ENCODE results near the gene GPR32. TPM values are rescaled to one million over a fixed set of nuclear protein-coding genes. Genes with fewer than 3 reads are reported as not detected.
"Not testable (repeated sequence)": the region's sequence is repeated elsewhere in the genome, so short reads cannot be mapped to it uniquely, and the experiment has no call there.

GPR32 gene
- total RNA-seq, 2 experiments from 2014 or later: not detected

GRCh38 chr19:50797429-50797780 lies 27.1 kb downstream of the GPR32 start:
- Mint-ChIP-seq H3K27ac (no peak overlapping the region), H3K9me3 (ENCODE audit: insufficient read depth) (no peaks in the 10 kb centered on the region)

GRCh38 chr19:50797781-50798658 lies 27.8 kb downstream of the GPR32 start:
- no peak overlapping the region for H3K4me3 Mint-ChIP-seq
- POLR2A ChIA-PET: interaction anchor here (0.6 kb wide), 1 partner anchor 73 kb away, joined by 4 read pairs; no protein-coding TSS in a partner anchor

More at GRCh38 chr19:50797429-50797780, 27.1 kb downstream of the GPR32 start:
- Mint-ChIP-seq H3K36me3 (ENCODE audit: low read depth) (peaks cover 31% of the 10 kb centered on the region), H3K4me1 (ENCODE audit: low read depth) (peaks cover 23% of the 10 kb centered on the region), H3K27me3 (ENCODE audit: low read depth) (no peaks in the 10 kb centered on the region), H3K4me3 (no peak overlapping the region)
- POLR2A ChIA-PET: interaction anchor here (0.6 kb wide), 1 partner anchor 72 kb away, joined by 4 read pairs; no protein-coding TSS in a partner anchor
- CTCF ChIA-PET: no interaction called here
- no peak for DNase-seq
- ATAC-seq: no peak

DNA sequence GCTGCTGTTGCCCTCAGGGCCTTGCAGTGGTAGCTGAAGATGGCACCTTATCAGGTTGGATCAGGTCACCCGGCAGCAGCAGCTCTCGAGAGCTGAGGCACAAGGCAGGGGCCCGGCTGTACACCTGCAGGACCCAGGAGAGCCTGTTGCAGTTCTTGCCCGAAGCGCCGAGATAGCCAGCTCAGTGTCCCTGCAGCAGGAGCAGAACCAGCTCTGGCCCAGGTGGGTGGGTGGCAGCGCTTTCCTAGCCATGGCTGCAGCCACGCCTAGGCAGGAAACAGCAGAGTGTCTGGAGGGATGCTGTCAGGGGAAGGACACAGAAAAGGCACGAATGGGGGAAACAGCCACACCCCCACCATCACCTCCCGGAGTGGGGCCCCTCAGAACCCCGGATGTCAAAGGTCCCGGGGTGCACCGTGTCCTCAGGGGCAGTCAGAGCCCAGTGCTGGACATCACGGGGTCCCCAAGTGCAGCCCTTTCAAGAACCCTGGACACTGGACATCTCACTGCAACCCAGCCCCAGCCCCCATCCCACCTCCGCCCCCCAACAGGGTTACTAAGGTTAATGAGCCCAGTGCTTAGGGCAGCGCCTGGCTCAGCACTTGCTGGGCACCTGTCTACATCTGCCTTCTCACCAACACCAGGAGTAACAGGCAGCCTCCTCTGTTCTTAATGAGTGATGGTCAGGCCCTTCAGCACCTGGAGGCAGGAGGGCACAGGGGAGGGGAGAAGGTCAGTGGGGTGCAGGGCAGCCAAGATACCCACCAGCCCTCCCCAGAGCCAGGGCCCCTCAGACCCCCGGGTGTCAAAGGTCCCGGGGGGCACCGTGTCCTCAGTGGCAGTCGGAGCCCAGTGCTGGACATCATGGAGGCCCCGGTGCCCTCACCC lies 28.6 kb downstream of the GPR32 start:
- DNase-seq (no peak), ATAC-seq (no peak)
- Mint-ChIP-seq H3K4me3 (no peak overlapping the region), H3K36me3 (ENCODE audit: low read depth) (peaks cover 42% of the 10 kb centered on the region), H3K9me3 (ENCODE audit: insufficient read depth) (no peaks in the 10 kb centered on the region), H3K27ac (no peak overlapping the region), H3K4me1 (ENCODE audit: low read depth) (peaks cover 29% of the 10 kb centered on the region), H3K27me3 (ENCODE audit: low read depth) (no peaks in the 10 kb centered on the region)
- ChIA-PET POLR2A (no interaction called here), CTCF (no interaction called here)

More at GRCh38 chr19:50797781-50798658, 27.8 kb downstream of the GPR32 start:
- H3K36me3 Mint-ChIP-seq (ENCODE audit: low read depth): peaks cover 35% of the 10 kb centered on the region
- CTCF ChIA-PET: no interaction called here
- DNase-seq: no peak
- no peak overlapping the region for H3K27ac Mint-ChIP-seq
- no peaks in the 10 kb centered on the region for H3K27me3 Mint-ChIP-seq (ENCODE audit: low read depth)
- no peak for ATAC-seq
- no peaks in the 10 kb centered on the region for H3K9me3 Mint-ChIP-seq (ENCODE audit: insufficient read depth)
- H3K4me1 Mint-ChIP-seq (ENCODE audit: low read depth): peaks cover 29% of the 10 kb centered on the region

DNA sequence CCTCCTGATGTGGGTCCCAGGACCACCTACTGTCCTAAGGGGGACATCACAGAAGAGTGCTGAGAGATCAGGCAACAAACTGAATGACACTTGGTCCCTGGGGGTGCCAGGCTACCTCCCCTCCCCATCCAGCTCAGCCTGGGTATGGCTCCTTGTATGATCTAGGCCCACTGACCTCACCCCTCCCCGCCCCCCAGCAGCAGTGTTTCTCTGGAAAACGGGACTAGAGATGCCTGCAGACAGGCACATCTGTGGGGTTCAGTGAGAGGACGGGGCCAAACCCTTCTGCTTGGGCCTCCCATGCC lies 29.2 kb downstream of the GPR32 start:
- no peaks in the 10 kb centered on the region for H3K27me3 Mint-ChIP-seq (ENCODE audit: low read depth)
- H3K4me3 Mint-ChIP-seq: no peak overlapping the region
- peaks cover 28% of the 10 kb centered on the region for H3K4me1 Mint-ChIP-seq (ENCODE audit: low read depth)
- POLR2A ChIA-PET: no interaction called here
- DNase-seq: no peak
- H3K36me3 Mint-ChIP-seq (ENCODE audit: low read depth): peaks cover 46% of the 10 kb centered on the region
- CTCF ChIA-PET: no interaction called here
- H3K27ac Mint-ChIP-seq: no peak overlapping the region
- no peak for ATAC-seq
- no peaks in the 10 kb centered on the region for H3K9me3 Mint-ChIP-seq (ENCODE audit: insufficient read depth)

DNA sequence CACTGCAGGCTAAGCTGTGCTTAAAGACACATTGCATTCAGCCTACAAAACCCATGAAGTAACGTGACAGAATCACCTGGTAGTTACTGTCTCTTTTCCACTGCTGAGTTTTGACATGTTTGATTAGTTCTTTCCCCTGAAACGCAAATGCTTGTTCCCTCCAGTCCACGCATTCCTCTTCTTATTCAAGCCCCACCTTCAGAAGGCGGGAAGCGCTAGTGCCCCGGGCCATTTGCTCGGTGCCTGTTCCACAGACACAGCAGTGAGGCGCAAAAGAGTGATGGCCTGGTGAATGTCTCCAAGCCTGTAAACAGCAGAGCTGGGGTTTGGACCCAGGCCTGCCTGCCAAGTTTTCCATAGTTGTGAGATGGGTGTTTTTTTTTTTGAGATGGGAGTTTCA lies 30.8 kb downstream of the GPR32 start:
- DNase-seq (no peak), ATAC-seq (no peak)
- no peaks in the 10 kb centered on the region for H3K9me3 Mint-ChIP-seq (ENCODE audit: insufficient read depth)
- peaks cover 40% of the 10 kb centered on the region for H3K36me3 Mint-ChIP-seq (ENCODE audit: low read depth)
- H3K4me3 Mint-ChIP-seq: no peak overlapping the region
- peaks cover 36% of the 10 kb centered on the region for H3K4me1 Mint-ChIP-seq (ENCODE audit: low read depth)
- ChIA-PET POLR2A (no interaction called here), CTCF (interaction anchor here (1.1 kb wide), 1 partner anchor 121 kb away, joined by 3 read pairs; no protein-coding TSS in a partner anchor)
- H3K27ac Mint-ChIP-seq: peak overlapping the region; percentile 13
- no peaks in the 10 kb centered on the region for H3K27me3 Mint-ChIP-seq (ENCODE audit: low read depth)

GRCh38 chr19:50803633-50804419 lies 33.6 kb downstream of the GPR32 start:
- peaks cover 37% of the 10 kb centered on the region for H3K4me1 Mint-ChIP-seq (ENCODE audit: low read depth)
- H3K27me3 Mint-ChIP-seq (ENCODE audit: low read depth): no peaks in the 10 kb centered on the region
- peak overlapping the region; percentile 99 for H3K4me3 Mint-ChIP-seq
- H3K36me3 Mint-ChIP-seq (ENCODE audit: low read depth): peaks cover 34% of the 10 kb centered on the region
- no peaks in the 10 kb centered on the region for H3K9me3 Mint-ChIP-seq (ENCODE audit: insufficient read depth)
- H3K27ac Mint-ChIP-seq: peak overlapping the region; percentile 100
- POLR2A ChIA-PET: interaction anchor here (0.6 to 2.7 kb wide), 7 partner anchors 10 to 1997 kb away, joined by 3 to 29 read pairs (median 5); no protein-coding TSS in a partner anchor
- ATAC-seq: peak; percentile 29
- CTCF ChIA-PET: interaction anchor here (1.2 to 1.7 kb wide), 2 partner anchors 247 to 266 kb away, joined by 3 to 5 read pairs; no protein-coding TSS in a partner anchor
- DNase-seq: no peak

DNA sequence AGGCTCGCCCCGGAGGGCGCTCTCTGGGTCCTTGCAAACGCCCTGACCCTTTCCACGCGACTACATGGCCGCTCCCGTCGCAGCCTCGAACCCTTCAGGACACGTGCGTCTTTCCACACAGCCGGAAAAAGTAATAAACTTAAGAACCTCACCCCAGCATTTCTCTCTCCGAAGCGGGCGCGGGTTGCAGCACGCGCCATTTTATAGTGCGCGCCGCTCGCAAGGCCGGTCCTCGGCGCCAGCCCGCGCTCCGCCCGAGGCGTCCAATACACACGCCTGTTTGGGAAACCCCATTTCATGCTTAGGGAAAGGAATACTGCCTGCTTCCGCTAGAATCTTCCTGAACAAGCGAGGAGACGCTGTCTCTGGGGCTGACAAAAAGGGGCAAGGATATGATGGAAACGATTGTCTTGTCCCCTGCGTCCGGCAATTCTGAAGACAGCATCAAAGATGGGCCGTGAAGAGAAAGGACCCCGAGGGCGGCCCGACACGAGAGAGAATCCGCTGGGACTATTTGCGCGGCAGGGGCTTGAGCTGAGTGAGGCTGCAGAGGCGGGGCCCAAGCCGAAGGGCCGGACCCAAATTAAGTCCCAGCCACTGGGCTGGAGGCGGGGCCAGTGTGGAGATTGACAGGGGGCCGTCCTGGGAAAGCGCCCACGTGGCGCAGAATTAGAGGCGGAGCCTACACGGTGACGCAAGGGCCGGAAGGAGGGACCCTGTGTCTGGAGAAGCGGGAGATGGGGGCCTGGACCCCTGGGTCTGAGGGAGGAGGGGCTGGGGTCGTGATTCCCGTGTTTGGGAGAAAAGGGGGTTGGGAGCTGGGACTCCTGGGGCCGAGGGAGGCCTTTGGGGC lies 34.4 kb downstream of the GPR32 start:
- DNase-seq (peak; percentile 99), ATAC-seq (peak; percentile 98)
- peaks cover 34% of the 10 kb centered on the region for H3K36me3 Mint-ChIP-seq (ENCODE audit: low read depth)
- CTCF ChIA-PET: interaction anchor here (1.2 to 1.7 kb wide), 3 partner anchors 117 to 267 kb away, joined by 3 to 5 read pairs (median 3); no protein-coding TSS in a partner anchor
- H3K4me1 Mint-ChIP-seq (ENCODE audit: low read depth): peaks cover 37% of the 10 kb centered on the region
- POLR2A ChIA-PET: interaction anchor here (0.6 to 2.7 kb wide), 13 partner anchors 11 to 1998 kb away, joined by 3 to 29 read pairs (median 4); partner anchors contain the start of genes KLK15 and NUP62
- no peaks in the 10 kb centered on the region for H3K27me3 Mint-ChIP-seq (ENCODE audit: low read depth)
- peak overlapping the region; percentile 99 for H3K4me3 Mint-ChIP-seq
- peak overlapping the region; percentile 100 for H3K27ac Mint-ChIP-seq
- H3K9me3 Mint-ChIP-seq (ENCODE audit: insufficient read depth): no peaks in the 10 kb centered on the region

- ATAC-seq (no peak), DNase-seq (no peak)
- peaks cover 13% of the 10 kb centered on the region for H3K4me1 Mint-ChIP-seq (ENCODE audit: low read depth)
- no peak overlapping the region for H3K27ac Mint-ChIP-seq
- H3K4me3 Mint-ChIP-seq: no peak overlapping the region
- CTCF ChIA-PET: no interaction called here
- POLR2A ChIA-PET: no interaction called here
- peaks cover 12% of the 10 kb centered on the region for H3K27me3 Mint-ChIP-seq (ENCODE audit: low read depth)
- no peaks in the 10 kb centered on the region for H3K9me3 Mint-ChIP-seq (ENCODE audit: insufficient read depth)
- H3K36me3 Mint-ChIP-seq (ENCODE audit: low read depth): peaks cover 4% of the 10 kb centered on the region
Measured at GRCh38 chr19:50808856-50809255, 38.6 kb downstream of the GPR32 start.

GRCh38 chr19:50811622-50812238 lies 41.5 kb downstream of the GPR32 start:
- peaks cover 18% of the 10 kb centered on the region for H3K27me3 Mint-ChIP-seq (ENCODE audit: low read depth)
- DNase-seq; H3K36me3 Mint-ChIP-seq (ENCODE audit: low read depth); H3K9me3 Mint-ChIP-seq (ENCODE audit: insufficient read depth); POLR2A ChIA-PET; ATAC-seq; H3K27ac Mint-ChIP-seq; H3K4me3 Mint-ChIP-seq; H3K4me1 Mint-ChIP-seq (ENCODE audit: low read depth); CTCF ChIA-PET: not testable (repeated sequence)

GRCh38 chr19:50812474-50812873 lies 42.2 kb downstream of the GPR32 start:
- H3K27me3 Mint-ChIP-seq (ENCODE audit: low read depth): peaks cover 23% of the 10 kb centered on the region
- ATAC-seq (peak; percentile 50), DNase-seq (no peak)
- H3K4me1 Mint-ChIP-seq (ENCODE audit: low read depth): peaks cover 5% of the 10 kb centered on the region
- no peaks in the 10 kb centered on the region for H3K36me3 Mint-ChIP-seq (ENCODE audit: low read depth)
- no peaks in the 10 kb centered on the region for H3K9me3 Mint-ChIP-seq (ENCODE audit: insufficient read depth)
- H3K4me3 Mint-ChIP-seq: no peak overlapping the region
- ChIA-PET POLR2A (no interaction called here), CTCF (no interaction called here)
- H3K27ac Mint-ChIP-seq: no peak overlapping the region
